HCEC 1CT (cell line): ENCODE data around the gene ZNF726.
"Not testable (repeated sequence)": the region's sequence is repeated elsewhere in the genome, so short reads cannot be mapped to it uniquely, and the experiment has no call there.

ENCODE experiments used
- DNase-seq: peaks from one replicate; pipeline ENCODE4 v3.0.0-alpha.2; 2017

The ZNF726 gene

GRCh38 chr19:23946569-23946968, 31.9 kb downstream of the ZNF726 start:
- no peak for DNase-seq

- no peak for DNase-seq
Observed at GRCh38 chr19:23949611-23950010, 34.9 kb downstream of the ZNF726 start.

GRCh38 chr19:23956051-23956450, 41.4 kb downstream of the ZNF726 start:
- no peak for DNase-seq

GRCh38 chr19:23957660-23958281, 43.1 kb downstream of the ZNF726 start:
- peak; percentile 81 for DNase-seq

GRCh38 chr19:23963396-23963795, 48.7 kb downstream of the ZNF726 start:
- not testable (repeated sequence) for DNase-seq

GRCh38 chr19:23963881-23964280, 49.2 kb downstream of the ZNF726 start:
- DNase-seq: not testable (repeated sequence)

GRCh38 chr19:23964334-23964733, 49.6 kb downstream of the ZNF726 start:
- not testable (repeated sequence) for DNase-seq

GRCh38 chr19:23969630-23970029, 54.9 kb downstream of the ZNF726 start:
- DNase-seq: no peak

GRCh38 chr19:23971598-23971997, 56.9 kb downstream of the ZNF726 start:
- no peak for DNase-seq

GRCh38 chr19:23972161-23972560, 57.5 kb downstream of the ZNF726 start:
- no peak for DNase-seq

GRCh38 chr19:23974941-23975340, 60.3 kb downstream of the ZNF726 start:
- DNase-seq: no peak

- DNase-seq: not testable (repeated sequence)
Observed at GRCh38 chr19:23976631-23977030, 61.9 kb downstream of the ZNF726 start.

GRCh38 chr19:23977256-23977655, 62.6 kb downstream of the ZNF726 start:
- DNase-seq: not testable (repeated sequence)

- DNase-seq: no peak
Observed at GRCh38 chr19:23978068-23978467, 63.4 kb downstream of the ZNF726 start.

- no peak for DNase-seq
Observed at GRCh38 chr19:23980805-23981204, 66.1 kb downstream of the ZNF726 start.

GRCh38 chr19:23981863-23982262, 67.2 kb downstream of the ZNF726 start:
- no peak for DNase-seq

- no peak for DNase-seq
Observed at GRCh38 chr19:23983406-23983805, 68.7 kb downstream of the ZNF726 start.
